Activated T-helper 1 cell treated with Interleukin-2 at 50 U/mL for 16 hours (primary cell): ENCODE results near the gene PRDX6.
"Not testable (repeated sequence)": the region's sequence is repeated elsewhere in the genome, so short reads cannot be mapped to it uniquely, and the experiment has no call there.

Experiments used
- DNase-seq: peaks from one replicate; pipeline ENCODE4 v3.0.0-alpha.2; 2020; ENCODE audit warnings: low read depth

Gene PRDX6, protein sequence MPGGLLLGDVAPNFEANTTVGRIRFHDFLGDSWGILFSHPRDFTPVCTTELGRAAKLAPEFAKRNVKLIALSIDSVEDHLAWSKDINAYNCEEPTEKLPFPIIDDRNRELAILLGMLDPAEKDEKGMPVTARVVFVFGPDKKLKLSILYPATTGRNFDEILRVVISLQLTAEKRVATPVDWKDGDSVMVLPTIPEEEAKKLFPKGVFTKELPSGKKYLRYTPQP

DNA sequence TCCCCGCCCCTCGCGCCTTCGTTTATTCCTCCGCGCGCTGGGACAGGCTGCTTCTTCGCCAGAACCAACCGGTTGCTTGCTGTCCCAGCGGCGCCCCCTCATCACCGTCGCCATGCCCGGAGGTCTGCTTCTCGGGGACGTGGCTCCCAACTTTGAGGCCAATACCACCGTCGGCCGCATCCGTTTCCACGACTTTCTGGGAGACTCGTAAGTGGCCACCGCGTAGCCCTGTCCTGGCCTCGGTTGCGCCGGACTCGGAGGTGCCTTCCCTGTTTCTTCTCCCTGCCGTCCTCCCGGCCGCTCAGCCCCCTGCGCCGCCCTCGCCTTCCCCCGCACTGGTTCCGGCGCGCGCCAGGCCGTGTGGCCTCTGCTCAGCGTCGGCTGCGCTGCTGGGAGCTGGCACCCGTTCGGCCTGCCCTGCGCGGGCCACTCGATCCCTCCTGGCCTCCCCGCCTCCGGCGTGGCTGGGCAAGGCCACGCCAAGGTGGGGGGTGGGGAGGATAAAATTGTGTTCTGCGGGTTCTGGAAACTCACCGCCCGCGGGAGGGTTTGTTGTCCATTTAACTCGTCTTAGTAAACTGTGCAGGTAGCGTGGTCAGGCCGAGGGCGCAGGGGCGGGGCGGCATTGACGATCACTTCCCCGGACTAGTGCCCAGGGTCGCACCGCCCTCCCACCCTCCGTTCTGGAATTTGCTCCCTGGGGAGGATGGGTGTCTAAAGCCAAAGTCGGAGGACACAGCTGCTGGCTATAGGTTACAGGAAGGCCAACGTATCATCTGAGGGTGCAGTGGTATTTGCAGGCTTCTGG lies at the start of gene PRDX6:
TSS of gene PRDX6 (plus strand) at position 50 of the 808 bp plus-strand sequence. CDS start at position 113, 63 bp downstream.
- no peak for DNase-seq

DNA sequence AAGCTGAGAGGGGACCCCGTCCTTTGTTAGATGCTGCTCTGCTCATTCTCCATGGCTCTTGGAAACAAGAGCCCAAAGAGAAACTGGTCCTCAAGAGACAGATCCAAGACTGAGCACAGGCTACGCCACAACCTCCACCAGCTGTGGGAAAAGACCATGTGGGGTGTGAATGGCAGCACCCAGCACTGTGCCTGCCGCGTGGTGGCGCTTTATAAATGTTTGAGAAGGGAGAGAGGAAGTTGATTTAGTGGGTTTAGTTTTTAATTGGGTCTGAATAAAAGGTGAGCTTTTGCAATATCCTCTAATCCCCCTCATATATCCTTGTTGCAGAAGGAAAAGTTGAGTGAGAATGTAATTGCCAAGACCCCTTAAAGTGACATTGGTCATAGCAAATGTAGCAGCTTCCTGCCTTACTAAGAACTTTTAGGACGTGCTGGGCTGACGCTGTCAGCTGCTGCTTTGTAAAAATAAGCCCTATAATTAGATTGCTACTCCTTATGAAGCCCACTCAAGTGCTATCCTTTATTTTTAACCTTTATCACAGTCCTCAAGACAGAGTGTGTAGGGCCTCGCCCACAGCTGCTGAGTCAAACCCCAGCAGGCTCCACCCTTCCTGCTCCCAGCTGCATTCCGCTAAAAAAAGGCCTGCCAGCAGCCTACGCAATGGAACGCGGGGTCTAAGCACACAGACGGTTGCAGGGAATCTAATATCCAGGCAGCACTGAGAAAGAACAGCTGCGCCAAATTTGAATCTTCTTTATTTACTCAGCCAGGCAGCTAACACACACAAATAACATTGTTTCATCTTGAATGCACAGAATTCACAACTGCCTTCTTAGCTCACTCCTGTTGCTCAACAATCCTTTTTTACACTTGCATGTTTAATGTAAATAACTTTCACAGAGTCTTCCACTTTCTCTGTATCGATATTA lies 47.4 kb upstream of the PRDX6 start:
- DNase-seq: peak; percentile 42

DNA sequence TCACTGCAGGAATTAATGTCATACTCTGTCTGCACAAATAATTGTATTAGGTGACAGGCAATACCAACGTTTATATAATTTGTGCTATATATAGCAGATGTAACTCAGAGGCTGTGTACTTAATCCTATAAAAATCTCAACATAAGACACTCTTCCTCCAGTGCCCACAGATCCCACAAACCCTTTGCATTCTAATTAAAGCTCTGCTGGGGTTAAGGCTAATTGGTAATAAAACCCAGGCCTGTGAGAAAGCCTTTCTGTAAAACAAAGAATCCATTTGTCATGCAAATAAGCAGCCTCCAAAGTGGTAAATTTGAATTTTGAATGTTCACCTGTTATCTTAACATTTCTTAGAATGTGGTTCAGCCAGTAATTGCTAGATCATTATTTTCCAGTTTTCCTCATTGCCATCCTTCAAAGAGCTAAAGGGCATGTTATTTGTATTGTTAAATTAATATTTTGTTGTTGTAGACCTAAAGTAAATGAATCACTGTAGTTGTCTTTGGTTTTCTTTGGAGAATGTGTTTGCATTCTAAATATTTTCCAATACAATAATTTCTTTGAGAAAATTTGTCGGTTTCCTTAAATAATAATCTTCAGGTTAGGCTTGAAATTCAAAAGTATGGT lies 46.3 kb upstream of the PRDX6 start:
- DNase-seq: no peak

DNA sequence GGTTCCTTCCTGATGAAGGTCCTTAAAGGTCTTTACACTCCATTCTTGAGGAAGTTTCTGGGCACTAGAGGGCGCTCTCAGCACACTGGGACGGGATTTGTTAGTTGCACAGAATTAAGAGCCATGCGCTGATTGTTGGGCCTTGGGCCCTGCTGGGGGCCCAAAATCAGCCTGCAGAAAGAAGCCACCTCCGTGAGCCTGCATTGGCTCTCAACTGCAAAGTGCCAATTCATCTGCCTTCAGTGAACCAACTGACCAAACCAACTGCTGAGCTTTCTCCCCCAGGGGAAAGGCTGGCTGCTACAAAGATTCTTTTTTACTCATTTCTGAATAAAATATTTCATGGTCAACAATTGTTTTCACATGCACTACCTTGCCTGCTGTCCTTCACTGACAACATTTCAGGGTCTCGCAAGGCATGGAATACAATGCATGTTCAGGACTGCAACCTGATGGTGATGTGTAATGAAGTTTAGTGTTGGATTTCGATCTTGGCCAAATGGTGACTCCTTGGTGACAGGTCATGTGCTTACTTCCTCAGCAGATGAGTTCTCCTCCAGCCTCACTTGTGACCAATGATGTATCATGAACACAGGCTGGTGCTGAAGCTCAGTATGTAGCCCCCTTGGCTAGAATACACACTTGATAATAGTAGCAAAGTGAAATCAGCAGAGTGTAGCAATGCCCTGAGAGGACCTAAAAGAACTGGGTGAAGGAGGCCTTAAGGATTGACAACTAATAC lies 45.7 kb upstream of the PRDX6 start:
- peak; percentile 71 for DNase-seq

DNA sequence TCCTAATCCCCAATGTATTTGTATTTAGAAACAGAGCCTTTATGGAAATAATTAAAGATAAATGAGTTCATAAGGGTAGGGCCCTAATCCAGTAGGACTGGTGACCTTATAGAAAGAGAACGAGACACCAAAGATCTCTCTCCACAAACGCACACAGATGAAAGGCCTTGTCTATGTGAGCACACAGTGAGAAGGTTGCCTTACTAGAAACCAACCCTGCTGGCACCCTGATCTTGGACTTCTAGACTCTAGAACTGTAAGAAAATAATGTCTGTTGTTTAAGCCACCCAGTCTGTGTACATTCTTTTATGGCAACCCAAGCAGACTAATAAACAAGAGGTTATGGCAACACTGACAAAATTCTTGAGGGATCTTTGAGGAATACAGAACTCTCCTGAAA lies 44.8 kb upstream of the PRDX6 start:
- DNase-seq: no peak

DNA sequence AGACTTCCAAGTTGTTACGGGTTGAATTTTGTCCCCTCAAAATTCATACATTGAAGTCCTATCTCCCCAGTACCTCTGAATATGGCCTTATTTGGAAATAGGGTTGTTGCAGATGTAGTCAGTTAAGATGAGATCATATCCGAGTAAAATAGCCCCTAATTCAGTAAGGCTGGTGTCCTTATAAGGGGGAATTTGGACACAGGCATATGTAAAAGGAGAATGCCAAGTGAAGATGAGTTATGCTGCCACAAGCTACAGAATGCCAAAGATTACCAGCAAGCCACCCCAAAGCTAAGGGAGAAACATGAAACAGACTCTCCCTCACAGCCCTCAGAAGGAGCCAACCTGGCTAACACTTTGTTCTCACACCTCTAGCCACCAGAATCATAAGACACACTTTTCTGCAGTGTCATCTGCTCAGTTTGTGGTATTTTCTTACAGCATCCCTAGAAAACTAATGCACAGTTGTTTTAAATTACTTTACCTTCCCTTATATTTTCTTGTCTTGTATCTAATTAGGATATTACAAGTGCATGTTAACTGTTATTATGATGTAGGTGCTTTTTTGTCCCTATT lies 43.3 kb upstream of the PRDX6 start:
- no peak for DNase-seq

DNA sequence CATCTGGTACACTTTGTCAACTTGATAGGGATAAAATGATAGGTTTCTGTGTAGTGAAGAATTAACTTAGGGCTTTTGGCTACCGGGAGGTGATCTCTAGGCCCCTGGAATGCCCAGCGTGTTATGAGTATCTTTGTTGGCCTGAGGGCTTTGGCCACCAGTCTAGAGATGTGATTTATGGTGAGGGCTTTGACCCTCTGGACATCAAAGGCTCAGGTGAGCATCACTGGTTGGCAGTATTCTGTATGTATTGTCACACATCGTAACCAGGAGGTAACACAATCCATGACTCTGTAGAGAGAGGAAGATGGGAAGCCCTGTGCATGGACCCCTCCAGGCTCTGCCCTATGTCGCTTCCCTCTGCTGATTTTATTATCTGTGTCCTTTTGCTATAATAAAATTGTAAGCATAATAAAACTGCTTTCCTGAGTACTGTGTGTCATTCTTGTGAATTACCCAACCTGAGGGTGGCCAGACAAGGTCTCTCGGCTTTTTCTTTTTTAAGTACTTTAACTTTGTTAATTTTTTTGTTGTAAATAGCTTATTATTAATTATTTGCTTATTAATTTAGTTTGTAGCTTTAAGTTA lies 40.2 kb upstream of the PRDX6 start:
- no peak for DNase-seq

DNA sequence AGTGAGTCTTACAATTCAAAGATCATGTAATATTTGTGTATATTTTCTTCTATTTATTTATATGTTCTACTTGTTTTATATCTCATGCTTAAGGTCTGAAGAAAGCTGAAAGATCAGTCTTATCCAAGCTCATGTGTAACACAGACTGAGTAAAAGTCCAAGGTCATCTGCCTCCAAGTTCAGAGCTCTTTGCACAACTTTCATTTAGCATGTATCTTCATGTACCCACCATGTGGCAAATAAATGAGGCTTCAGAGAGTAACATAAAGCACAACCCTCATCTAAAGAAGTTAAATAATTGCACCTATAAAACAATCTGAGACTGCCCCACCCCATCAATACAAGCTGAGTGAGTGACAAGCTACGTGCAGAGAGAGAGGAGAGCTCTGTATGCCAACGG lies 38.5 kb upstream of the PRDX6 start:
- no peak for DNase-seq

DNA sequence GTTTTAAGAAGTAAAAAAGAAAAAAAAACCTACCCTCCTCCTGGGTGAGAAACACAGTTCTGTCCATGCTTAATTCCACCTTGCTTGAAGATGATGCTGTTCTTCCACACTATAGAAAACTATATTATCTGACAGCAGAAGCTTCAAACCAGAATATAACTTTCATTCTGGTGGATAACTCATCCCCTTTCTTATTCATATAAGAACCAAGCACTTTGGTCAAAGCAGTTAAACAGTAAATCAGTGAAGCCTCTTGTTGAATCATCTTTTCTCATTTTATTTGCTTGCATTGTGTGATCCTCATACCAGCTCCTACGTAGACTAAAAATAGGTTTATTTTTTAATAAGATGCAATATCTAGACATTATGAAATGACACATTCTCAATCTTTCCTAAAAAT lies 36.7 kb upstream of the PRDX6 start:
- DNase-seq: no peak

DNA sequence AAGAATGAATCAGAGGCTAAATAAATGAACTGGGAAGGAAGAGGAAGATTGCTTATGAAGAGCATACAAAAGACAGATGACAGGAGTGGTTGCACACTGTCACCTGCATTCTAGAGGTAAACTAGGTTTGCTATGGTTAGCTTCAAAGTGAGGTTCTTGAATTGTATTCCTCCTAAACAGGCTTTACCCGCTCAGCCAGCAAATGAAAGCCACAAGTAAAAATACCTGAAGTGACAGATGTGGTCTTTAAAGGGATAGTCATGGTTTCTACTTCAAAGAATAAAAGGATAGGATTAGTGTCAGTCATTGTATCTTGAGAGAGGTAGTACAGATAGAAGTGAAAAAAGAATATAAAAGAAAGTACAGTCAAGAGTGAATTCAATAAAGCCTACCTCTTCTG lies 32.4 kb upstream of the PRDX6 start:
- no peak for DNase-seq

DNA sequence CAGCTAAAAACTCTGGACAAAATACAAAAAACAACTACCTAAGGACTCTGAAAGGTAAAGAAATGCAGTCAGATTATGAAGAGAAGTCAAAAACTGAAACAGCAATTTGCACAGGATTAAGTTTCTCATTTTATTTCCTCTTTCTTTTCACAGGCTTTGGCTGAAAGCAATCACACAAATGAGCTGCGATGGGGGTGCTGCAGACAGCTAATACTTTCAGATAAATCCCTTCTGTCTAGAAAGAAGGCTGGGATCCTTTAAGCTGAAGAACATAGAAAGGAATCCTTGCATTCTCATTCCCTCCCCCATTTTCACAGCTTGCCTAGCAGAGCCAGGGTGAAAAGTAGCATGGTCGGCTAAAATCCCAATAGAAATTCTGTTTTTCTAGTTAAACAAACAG lies 32.0 kb upstream of the PRDX6 start:
- DNase-seq: no peak

DNA sequence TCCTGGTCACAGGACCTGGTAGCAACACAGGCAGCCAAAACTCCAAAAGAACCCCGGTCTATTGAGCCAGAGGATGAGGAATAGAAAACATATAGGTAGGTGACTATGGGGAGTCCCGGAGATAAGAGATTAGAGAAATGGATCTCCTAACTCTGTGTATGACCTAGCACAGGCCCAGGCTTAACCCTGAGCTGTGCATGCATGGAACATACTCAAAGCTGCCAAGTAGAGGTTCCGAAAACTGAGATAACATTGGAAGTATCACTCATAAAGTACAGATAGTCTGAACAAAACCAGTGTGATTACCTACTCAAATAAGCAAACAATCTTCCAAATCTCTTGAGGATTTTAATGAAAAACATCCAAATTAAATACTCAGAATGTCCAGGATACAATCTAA lies 31.5 kb upstream of the PRDX6 start:
- no peak for DNase-seq

DNA sequence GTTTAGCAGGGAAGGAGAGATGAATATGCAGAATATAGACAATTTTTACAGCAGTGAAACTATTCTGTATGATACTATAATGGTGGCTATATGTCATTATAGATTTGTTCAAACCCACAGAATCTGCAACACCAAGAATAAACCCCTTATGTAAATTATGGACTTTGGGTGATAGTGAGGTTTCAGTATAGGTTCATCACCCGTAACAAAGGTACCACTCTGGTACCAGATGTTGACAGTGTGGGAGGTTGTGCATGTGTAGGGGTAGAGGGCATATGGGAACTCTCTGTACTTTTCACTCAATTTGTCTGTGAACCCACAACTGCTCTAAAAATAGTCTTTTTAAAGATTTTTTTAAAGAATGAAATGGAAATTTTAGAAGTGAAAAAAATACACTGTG lies 29.9 kb upstream of the PRDX6 start:
- no peak for DNase-seq

DNA sequence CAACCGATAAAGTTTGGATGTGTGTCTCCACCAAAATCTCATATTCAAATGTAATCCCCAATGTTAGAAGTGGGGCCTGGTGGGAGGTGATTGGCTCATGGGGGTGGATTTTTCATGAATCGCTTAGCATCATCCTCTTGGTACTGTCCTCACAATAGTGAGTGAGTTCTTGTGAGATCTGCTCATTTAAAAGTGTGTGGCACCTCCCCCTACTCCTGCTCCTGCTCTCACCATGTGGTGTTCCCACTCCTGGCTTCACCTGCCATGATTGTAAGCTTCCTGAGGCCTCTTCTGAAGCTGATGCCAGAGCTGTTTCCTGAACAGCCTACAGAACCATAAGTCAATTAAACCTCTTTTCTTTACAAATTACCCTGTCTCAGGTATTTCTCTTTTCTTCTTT lies 28.2 kb upstream of the PRDX6 start:
- no peak for DNase-seq

DNA sequence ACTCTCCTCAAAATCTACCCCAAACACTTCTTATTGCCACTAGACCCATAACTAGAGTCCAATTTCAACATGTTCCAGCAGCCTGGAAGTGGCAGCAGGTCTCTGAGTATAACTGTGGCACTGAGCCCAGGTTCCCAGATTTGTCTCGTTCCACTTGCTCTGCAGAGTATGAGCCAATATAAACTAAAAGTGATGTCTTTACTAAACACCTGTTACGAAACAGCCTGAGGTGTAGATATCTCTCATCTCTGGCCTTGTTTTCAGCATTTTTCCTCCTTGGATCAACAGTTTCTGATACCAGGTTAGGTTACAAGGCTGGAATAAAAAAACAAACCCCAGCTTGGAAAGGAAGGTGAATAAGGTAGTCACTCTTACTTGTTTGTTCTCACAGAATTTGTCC lies 25.2 kb upstream of the PRDX6 start:
- DNase-seq: no peak

DNA sequence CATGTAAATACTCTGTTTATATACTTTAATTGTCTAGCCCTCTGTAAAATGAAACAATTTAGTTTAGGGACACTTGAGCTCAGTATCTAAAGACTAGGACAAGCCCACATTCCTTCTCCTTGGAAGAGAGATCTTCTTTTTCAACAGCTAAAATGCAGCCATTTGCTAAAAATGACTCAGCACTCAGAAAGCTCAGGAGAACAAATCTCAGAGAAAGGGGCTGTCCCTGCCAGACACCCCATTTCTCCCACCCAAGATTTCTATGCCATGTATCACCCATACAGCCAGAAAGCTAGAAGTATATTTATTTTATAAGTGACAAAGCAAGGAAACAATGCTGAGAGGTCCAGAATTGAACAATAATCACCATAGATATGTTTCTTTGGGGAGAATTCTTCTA lies 23.2 kb upstream of the PRDX6 start:
- DNase-seq: no peak

DNA sequence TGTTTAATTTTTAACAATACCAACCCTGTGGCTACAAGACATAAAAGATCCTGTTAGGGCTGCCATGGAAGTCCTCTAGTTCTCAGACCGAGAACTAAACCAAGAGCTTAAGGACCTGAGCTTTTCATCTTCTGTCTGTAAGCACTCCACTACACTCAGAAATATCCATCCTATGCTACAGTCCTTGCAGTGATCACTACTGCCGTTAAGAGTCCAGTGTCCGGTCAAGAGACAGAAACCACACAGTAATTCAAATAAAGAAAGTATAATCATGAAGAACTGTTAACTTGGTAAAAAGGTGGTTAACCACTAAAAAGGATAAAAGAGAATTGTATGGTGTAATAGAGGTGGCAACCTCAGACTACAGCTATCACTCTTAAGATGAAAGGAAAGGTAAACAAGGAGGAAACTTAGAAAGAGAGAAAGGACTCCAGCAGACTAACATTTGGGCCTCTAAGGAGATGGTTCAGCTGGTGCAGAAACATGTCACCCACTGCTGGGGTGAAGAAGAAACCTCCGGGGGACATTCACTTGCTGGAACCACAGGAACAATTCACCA lies 22.1 kb upstream of the PRDX6 start:
- no peak for DNase-seq

DNA sequence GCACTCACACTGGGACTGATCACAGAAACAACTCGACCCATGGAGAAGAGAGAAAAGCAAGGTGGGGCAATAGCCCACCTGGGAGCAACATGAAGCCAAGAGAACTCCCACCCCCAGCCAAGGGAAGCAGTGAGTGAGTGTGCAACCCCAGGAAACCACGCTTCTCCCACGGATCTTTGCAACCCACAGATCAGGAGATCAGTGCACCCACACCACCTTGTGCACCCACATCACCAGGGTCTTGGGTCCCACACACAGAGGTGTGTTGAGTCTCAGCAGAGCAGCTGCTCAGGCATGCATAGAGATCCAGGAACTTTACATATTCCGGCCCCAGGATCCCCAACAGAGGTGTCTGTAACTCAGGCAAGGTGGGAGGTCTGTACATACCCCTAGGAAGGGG lies 17.2 kb upstream of the PRDX6 start:
- no peak for DNase-seq

DNA sequence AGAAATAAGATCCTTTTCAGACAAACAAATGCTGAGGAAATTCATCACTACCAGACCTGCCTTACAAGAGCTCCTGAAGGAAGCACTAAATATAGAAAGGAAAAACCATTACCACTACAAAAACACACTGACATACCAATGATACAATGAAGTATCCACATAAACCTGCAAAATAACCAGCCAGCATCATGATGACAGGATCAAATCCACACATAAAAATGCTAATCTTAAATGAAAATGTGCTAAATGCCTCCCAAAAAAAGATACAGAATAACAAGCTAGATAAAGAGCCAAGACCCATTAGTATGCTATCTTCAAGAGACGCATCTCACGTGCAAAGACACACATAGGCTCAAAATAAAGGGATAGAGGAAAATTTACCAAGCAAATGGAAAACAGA lies 14.5 kb upstream of the PRDX6 start:
- not testable (repeated sequence) for DNase-seq

DNA sequence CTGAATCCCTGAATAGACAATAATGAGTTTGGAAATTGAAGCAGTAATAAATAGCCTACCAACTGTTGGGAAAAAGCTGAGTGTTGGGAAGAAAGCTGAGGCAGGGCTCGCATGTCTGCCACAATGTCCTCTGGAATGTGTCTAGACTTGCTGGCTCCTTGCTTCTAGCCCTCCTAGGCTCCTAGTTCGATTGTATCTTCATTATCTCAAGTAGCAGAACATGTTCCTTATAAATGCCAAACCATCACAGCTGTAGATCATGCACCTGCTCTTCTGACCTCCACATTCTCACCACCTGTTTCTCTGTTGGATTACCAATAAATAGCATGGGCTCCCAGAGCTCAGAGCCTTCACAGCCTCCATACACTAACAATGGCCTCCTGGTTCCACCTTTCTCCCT lies 12.9 kb upstream of the PRDX6 start:
- DNase-seq: not testable (repeated sequence)
